A549 (cell line): Measurements from ENCODE around the gene PLEKHM2. TPM values are rescaled to one million over a fixed set of nuclear protein-coding genes. Genes with fewer than 3 reads are reported as not detected.

Experiments
- ATAC-seq, 2 experiments: fragments of 200-7000 bp in 1 of 2; fragments of >200 bp in 1 of 2; cut with Nextera tagmentation in 1 of 2; cut with Tn5 transposase in 1 of 2; 3 replicates each; pipeline versions ENCODE4 v1.8.0 to v1.9.1; 2018 to 2020; ENCODE audit warnings: mild to moderate bottlenecking in 1 of 2, moderate library complexity in 1 of 2
- CTCF ChIA-PET: fragments of 300-600 bp; sonication (Branson Sonifier 250); formaldehyde crosslinking; extraction: SDS; loops from one replicate; lab custom pipeline; 2021; ENCODE audit warnings: antibody characterized with exemption, inconsistent platforms; lab: Yijun Ruan, JAX
- POLR2A ChIA-PET: fragments of 350-600 bp; formaldehyde crosslinking; extraction: SDS; loops from one replicate; lab custom pipeline; 2021; ENCODE audit warnings: antibody characterized with exemption, inconsistent platforms; lab: Yijun Ruan, JAX
- DNase-seq, 2 experiments: peaks; one replicate each; pipeline versions ENCODE4 v3.0.0 to v3.0.0-alpha.2; 2011 to 2016; ENCODE audit warnings: low read depth in 1 of 2, low spot score in 1 of 2
- FAIRE-seq: peaks from 2 replicates; lab custom pipeline; 2011; peaks lifted over from hg19 to GRCh38; lab: Jason Lieb, UNC
- H3K27ac ChIP-seq, 2 experiments: fragments of >200 bp; sonication (Bioruptor Twin); formaldehyde crosslinking; 3 replicates each; pipeline ENCODE4 v1.5.1; 2016 to 2017
- H3K4me1 ChIP-seq: fragments of >200 bp; sonication (Bioruptor Twin); formaldehyde crosslinking; 3 replicates; pipeline ENCODE4 v1.6.1; 2016
- H3K4me2 ChIP-seq: fragments of >200 bp; sonication (Bioruptor Twin); formaldehyde crosslinking; 3 replicates; pipeline ENCODE4 v1.6.1; 2016
- H3K4me3 ChIP-seq: fragments of >200 bp; sonication (Bioruptor Twin); formaldehyde crosslinking; 3 replicates; pipeline ENCODE4 v1.5.1; 2016
- H3K9me3 ChIP-seq: fragments of >200 bp; sonication (Bioruptor Twin); formaldehyde crosslinking; 3 replicates; pipeline ENCODE4 v1.6.1; 2016
- BHLHE40 ChIP-seq: IDR thresholded peaks from 2 replicates; pipeline ENCODE4 v1.6.1; 2012; ENCODE audit warnings: low read depth, low read length, inconsistent platforms
- ESRRA ChIP-seq: fragments of 150-350 bp; IDR thresholded peaks from 2 replicates; pipeline ENCODE4 v1.6.1; 2014; ENCODE audit warnings: mild to moderate bottlenecking, low read length, borderline replicate concordance
- FOSB ChIP-seq: fragments of 250-450 bp; sonication (Bioruptor Pico); IDR thresholded peaks from 2 replicates; pipeline ENCODE4 v1.5.0; 2020; ENCODE audit warnings: mild to moderate bottlenecking, moderate library complexity
- HEYL ChIP-seq: fragments of 250-450 bp; sonication (Bioruptor Pico); IDR thresholded peaks from 2 replicates; pipeline ENCODE4 v1.8.0; 2021; ENCODE audit warnings: mild to moderate bottlenecking, moderate library complexity
- HOXB13 ChIP-seq: fragments of 250-450 bp; sonication (Bioruptor Pico); IDR thresholded peaks from 2 replicates; pipeline ENCODE4 v1.5.0; 2020; ENCODE audit warnings: low read depth, mild to moderate bottlenecking, moderate library complexity
- JUN ChIP-seq, 2 experiments: fragments of >200 bp; sonication (Bioruptor Twin); formaldehyde crosslinking; IDR thresholded peaks; 2 replicates in 1 of 2; 3 replicates in 1 of 2; pipeline ENCODE4 v1.6.1; 2016 to 2017
- JUNB ChIP-seq: fragments of >200 bp; sonication (Bioruptor Twin); formaldehyde crosslinking; IDR thresholded peaks from 2 replicates; pipeline ENCODE4 v1.6.1; 2016
- KDM1A ChIP-seq: fragments of 200-600 bp; sonication (generic); IDR thresholded peaks from 2 replicates; pipeline ENCODE4 v1.6.1; 2016; ENCODE audit warnings: low read depth, mild to moderate bottlenecking
- KDM5A ChIP-seq: fragments of 200-600 bp; sonication (generic); IDR thresholded peaks from 2 replicates; pipeline ENCODE4 v1.6.1; 2016; ENCODE audit warnings: antibody characterized with exemption, mild to moderate bottlenecking
- MAZ ChIP-seq: fragments of 150-350 bp; IDR thresholded peaks from 2 replicates; pipeline ENCODE4 v1.6.1; 2014; ENCODE audit warnings: antibody characterized with exemption, low read depth, low read length, borderline replicate concordance
- NFE2L2 ChIP-seq: fragments of 150-350 bp; conservative IDR thresholded peaks from 2 replicates; pipeline ENCODE4 v1.6.1; 2014; ENCODE audit warnings: low read length
- NR3C1 ChIP-seq: fragments of >200 bp; sonication (Bioruptor Twin); formaldehyde crosslinking; IDR thresholded peaks from 3 replicates; pipeline ENCODE4 v1.6.1; 2017
- RAD21 ChIP-seq, 2 experiments: fragments of >200 bp in 1 of 2; sonication (Bioruptor Twin) in 1 of 2; formaldehyde crosslinking in 1 of 2; IDR thresholded peaks in 1 of 2; conservative IDR thresholded peaks in 1 of 2; 2 replicates in 1 of 2; 3 replicates in 1 of 2; pipeline ENCODE4 v1.6.1; 2012 to 2018; ENCODE audit warnings: inconsistent platforms in 1 of 2
- RCOR1 ChIP-seq: fragments of 150-350 bp; IDR thresholded peaks from 2 replicates; pipeline ENCODE4 v1.6.1; 2014; ENCODE audit warnings: antibody characterized with exemption, low read length, low read depth
- TFCP2L1 ChIP-seq: fragments of 250-450 bp; sonication (Bioruptor Pico); IDR thresholded peaks from 2 replicates; pipeline ENCODE4 v1.5.0; 2021; ENCODE audit warnings: mild to moderate bottlenecking
- ZFP36 ChIP-seq: fragments of 450-650 bp; IDR thresholded peaks from 2 replicates; pipeline ENCODE4 v1.6.1; 2014; ENCODE audit warnings: borderline replicate concordance; ENCODE audit not compliant: partially characterized antibody
- ZNF302 ChIP-seq: fragments of 250-450 bp; sonication (Bioruptor Pico); IDR thresholded peaks from 2 replicates; pipeline ENCODE4 v1.9.0; 2021; ENCODE audit warnings: inconsistent platforms, mild to moderate bottlenecking, moderate library complexity
- ZSCAN20 ChIP-seq: fragments of 250-450 bp; sonication (Bioruptor Pico); IDR thresholded peaks from 2 replicates; pipeline ENCODE4 v1.8.0; 2022; ENCODE audit warnings: mild to moderate bottlenecking, moderate library complexity
- WGBS: methylation state at CpG from one replicate; pipeline ENCODE4 v1.1.6; 2017; ENCODE audit errors: missing lambda C conversion rate; 5-methylcytosine and 5-hydroxymethylcytosine counted together
- polyA plus RNA-seq, 4 experiments: library from polyadenylated mRNA; depleted of rRNA in 3 of 4; stranded (reverse); fragments of >200 nt; fragmentation: RNase III in 1 of 4; extraction: RNeasy Plus Mini Kit Qiagen cat#74134 plus additional on column Dnase treatment in 1 of 4; gene quantifications; 2 replicates in 3 of 4; 3 replicates in 1 of 4; pipeline ENCODE4 v1.2.3, GENCODE V29; 2011 to 2017
- TF ChIP-seq, protein P1 (sequence below): fragments of 450-650 bp; IDR thresholded peaks from 2 replicates; pipeline ENCODE4 v1.6.1; 2014; ENCODE audit warnings: antibody characterized with exemption
- TF ChIP-seq, protein P2 (sequence below): fragments of 250-450 bp; sonication (Bioruptor Pico); IDR thresholded peaks from 2 replicates; pipeline ENCODE4 v1.5.0; 2021; ENCODE audit warnings: mild to moderate bottlenecking, moderate library complexity, borderline replicate concordance
- TF ChIP-seq, protein P3 (sequence below): fragments of 250-450 bp; sonication (Bioruptor Pico); IDR thresholded peaks from 2 replicates; pipeline ENCODE4 v1.5.0; 2020; ENCODE audit warnings: low read depth, mild to moderate bottlenecking, moderate library complexity
- TF ChIP-seq, protein P4 (sequence below): fragments of >200 bp; sonication (Bioruptor Twin); formaldehyde crosslinking; IDR thresholded peaks from 3 replicates; pipeline ENCODE4 v1.5.1; 2016

Gene PLEKHM2
- polyA plus RNA-seq, 2 of the 4 experiments (the other 2 are of a cell fraction), result 14.7 to 21.5 TPM

DNA sequence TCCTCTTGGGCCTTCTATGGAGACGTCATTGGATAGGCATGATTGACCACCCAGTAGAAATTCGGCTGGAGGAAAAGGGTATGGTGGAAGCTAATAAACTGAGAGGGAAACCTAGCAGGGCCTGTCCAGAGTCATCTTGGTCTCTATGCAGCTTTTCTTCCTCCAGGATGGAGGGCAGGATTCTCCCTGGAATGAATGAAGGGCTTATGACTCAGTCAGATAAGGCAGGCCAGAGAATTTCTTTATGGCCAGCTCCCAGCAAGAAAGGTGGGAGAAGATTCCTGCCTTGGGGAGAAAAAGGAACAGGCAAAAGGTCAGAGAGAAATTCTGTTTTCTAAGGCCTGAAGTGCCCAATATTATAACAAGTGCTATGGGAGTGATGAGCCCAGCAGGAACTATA, 91.6 kb downstream of the PLEKHM2 start:
- TF ChIP-seq HEYL (CRISPR knock-in tag) (no peak), HOXB13 (CRISPR knock-in tag) (no peak), JUNB (no peak), ESRRA (no peak), BHLHE40 (no peak), KDM5A (no peak), TFCP2L1 (no peak), MAZ (no peak), RCOR1 (no peak)
- TF ChIP-seq, protein P1, sequence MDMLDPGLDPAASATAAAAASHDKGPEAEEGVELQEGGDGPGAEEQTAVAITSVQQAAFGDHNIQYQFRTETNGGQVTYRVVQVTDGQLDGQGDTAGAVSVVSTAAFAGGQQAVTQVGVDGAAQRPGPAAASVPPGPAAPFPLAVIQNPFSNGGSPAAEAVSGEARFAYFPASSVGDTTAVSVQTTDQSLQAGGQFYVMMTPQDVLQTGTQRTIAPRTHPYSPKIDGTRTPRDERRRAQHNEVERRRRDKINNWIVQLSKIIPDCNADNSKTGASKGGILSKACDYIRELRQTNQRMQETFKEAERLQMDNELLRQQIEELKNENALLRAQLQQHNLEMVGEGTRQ, result no peak
- TF ChIP-seq, protein P2, sequence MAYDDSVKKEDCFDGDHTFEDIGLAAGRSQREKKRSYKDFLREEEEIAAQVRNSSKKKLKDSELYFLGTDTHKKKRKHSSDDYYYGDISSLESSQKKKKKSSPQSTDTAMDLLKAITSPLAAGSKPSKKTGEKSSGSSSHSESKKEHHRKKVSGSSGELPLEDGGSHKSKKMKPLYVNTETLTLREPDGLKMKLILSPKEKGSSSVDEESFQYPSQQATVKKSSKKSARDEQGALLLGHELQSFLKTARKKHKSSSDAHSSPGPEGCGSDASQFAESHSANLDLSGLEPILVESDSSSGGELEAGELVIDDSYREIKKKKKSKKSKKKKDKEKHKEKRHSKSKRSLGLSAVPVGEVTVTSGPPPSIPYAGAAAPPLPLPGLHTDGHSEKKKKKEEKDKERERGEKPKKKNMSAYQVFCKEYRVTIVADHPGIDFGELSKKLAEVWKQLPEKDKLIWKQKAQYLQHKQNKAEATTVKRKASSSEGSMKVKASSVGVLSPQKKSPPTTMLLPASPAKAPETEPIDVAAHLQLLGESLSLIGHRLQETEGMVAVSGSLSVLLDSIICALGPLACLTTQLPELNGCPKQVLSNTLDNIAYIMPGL (CRISPR knock-in tag), result no peak
- TF ChIP-seq, protein P3, sequence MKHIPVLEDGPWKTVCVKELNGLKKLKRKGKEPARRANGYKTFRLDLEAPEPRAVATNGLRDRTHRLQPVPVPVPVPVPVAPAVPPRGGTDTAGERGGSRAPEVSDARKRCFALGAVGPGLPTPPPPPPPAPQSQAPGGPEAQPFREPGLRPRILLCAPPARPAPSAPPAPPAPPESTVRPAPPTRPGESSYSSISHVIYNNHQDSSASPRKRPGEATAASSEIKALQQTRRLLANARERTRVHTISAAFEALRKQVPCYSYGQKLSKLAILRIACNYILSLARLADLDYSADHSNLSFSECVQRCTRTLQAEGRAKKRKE, result no peak
- H3K27ac ChIP-seq, result peak overlapping the region in 1 of 2 experiments; percentile 52; a peak in 3 of 6 replicates
- peaks cover 27% of the 10 kb centered on the region for H3K4me1 ChIP-seq
- H3K4me3 ChIP-seq, result no peak overlapping the region
- CTCF ChIA-PET, result interaction anchor here (0.6 to 1.9 kb wide), 3 partner anchors 24 to 130 kb away, joined by 3 to 7 read pairs (median 3); no protein-coding TSS in a partner anchor
- POLR2A ChIA-PET, result interaction anchor here (0.6 to 0.9 kb wide), 2 partner anchors 19 to 23 kb away, joined by 3 read pairs; no protein-coding TSS in a partner anchor
- no peak overlapping the region for H3K4me2 ChIP-seq
- FAIRE-seq (no peak), ATAC-seq (no peak), DNase-seq (no peak)
- H3K9me3 ChIP-seq, result no peaks in the 10 kb centered on the region
- WGBS, result 89% methylated on average over 2 of the region's 2 CpGs

DNA sequence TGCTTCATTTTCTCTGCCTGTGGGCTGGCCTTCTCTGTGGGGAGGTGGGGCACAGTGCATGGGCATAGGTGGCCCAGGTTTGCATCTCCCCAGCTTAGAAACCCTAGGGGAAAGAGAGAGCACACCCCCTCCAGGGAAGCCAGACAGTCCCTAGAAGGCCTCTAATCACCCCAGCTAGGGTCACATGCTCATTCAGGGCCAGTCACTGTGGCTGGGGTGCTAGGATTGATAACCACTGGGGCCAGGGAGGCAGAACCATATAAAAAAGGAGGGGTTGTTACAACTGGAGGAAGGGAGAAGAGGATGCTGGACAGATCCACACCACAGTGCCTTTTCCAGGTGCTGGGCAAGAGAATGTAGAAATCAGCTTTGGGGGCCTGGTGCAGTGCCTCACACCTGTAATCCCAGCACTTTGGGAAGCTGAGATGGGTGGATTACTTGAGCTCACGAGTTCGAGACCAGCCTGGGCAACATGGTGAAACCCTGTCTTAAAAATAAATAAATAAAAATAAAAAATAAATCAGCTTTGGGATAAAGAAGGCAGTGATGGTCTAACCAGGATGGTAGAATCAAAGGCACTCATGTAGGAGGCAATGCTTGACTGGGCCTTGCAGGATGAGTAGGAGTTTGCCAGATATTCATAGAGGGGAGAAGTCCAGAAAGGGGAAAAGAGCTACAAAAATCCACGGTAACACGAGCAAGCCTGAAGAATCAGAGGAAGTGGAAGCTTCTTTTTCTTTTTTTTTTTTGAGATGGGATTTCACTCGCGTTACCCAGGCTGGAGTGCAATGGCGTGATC, 94.0 kb downstream of the PLEKHM2 start:
- CTCF ChIA-PET, result interaction anchor here (0.6 to 3.1 kb wide), 3 partner anchors 14 to 446 kb away, joined by 3 to 12 read pairs (median 3); no protein-coding TSS in a partner anchor
- no peak overlapping the region for H3K4me2 ChIP-seq
- FAIRE-seq (no peak), DNase-seq (no peak)
- POLR2A ChIA-PET, result interaction anchor here (1.1 kb wide), 1 partner anchor 69 kb away, joined by 4 read pairs; the partner anchor contains the start of gene SPEN
- peak overlapping the region; percentile 32 to 90; a peak in 4 of 6 replicates for H3K27ac ChIP-seq
- H3K4me1 ChIP-seq, result peaks cover 35% of the 10 kb centered on the region
- no peak for TF ChIP-seq KDM1A
- no peak for TF ChIP-seq FOSB
- TF ChIP-seq ZNF302 (CRISPR knock-in tag), result no peak
- no peak for TF ChIP-seq ZSCAN20 (CRISPR knock-in tag)
- TF ChIP-seq, protein P4, sequence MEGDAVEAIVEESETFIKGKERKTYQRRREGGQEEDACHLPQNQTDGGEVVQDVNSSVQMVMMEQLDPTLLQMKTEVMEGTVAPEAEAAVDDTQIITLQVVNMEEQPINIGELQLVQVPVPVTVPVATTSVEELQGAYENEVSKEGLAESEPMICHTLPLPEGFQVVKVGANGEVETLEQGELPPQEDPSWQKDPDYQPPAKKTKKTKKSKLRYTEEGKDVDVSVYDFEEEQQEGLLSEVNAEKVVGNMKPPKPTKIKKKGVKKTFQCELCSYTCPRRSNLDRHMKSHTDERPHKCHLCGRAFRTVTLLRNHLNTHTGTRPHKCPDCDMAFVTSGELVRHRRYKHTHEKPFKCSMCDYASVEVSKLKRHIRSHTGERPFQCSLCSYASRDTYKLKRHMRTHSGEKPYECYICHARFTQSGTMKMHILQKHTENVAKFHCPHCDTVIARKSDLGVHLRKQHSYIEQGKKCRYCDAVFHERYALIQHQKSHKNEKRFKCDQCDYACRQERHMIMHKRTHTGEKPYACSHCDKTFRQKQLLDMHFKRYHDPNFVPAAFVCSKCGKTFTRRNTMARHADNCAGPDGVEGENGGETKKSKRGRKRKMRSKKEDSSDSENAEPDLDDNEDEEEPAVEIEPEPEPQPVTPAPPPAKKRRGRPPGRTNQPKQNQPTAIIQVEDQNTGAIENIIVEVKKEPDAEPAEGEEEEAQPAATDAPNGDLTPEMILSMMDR, result no peak
- no peak for TF ChIP-seq NR3C1
- TF ChIP-seq JUN (IDR thresholded peaks at IDR 0.05), result no peak
- no peak for TF ChIP-seq BHLHE40
- no peak for TF ChIP-seq NFE2L2
- no peak for TF ChIP-seq ZFP36
- no peak for TF ChIP-seq KDM5A
- TF ChIP-seq, protein P3, result no peak
- TF ChIP-seq RCOR1, result no peak
- no peak for TF ChIP-seq RAD21 (conservative IDR thresholded peaks at IDR 0.05 in 1 of 2, IDR thresholded peaks at IDR 0.05 in 1 of 2)
- TF ChIP-seq, all 56 proteins: peak for 0
- ATAC-seq, result no peak
- no peaks in the 10 kb centered on the region for H3K9me3 ChIP-seq
- WGBS, result 95% methylated on average over 7 of the region's 7 CpGs
- H3K4me3 ChIP-seq, result no peak overlapping the region
